A549 treated with RU486 at 1 μM for 4 hours (cell line): Measurements from ENCODE around the gene AQR. TPM values are rescaled to one million over a fixed set of nuclear protein-coding genes. Genes with fewer than 3 reads are reported as not detected.

Experiments
- total RNA-seq: library from RNA; stranded (reverse); fragments of 200-300 nt; extraction: Qiagen RNA extraction; gene quantifications from 5 replicates; pipeline ENCODE4 v1.2.3, GENCODE V29; 2022; ENCODE audit warnings: low read depth

The AQR gene
- 28.2 to 38.5 TPM (median 33.0 TPM) in 5 replicates for total RNA-seq

DNA sequence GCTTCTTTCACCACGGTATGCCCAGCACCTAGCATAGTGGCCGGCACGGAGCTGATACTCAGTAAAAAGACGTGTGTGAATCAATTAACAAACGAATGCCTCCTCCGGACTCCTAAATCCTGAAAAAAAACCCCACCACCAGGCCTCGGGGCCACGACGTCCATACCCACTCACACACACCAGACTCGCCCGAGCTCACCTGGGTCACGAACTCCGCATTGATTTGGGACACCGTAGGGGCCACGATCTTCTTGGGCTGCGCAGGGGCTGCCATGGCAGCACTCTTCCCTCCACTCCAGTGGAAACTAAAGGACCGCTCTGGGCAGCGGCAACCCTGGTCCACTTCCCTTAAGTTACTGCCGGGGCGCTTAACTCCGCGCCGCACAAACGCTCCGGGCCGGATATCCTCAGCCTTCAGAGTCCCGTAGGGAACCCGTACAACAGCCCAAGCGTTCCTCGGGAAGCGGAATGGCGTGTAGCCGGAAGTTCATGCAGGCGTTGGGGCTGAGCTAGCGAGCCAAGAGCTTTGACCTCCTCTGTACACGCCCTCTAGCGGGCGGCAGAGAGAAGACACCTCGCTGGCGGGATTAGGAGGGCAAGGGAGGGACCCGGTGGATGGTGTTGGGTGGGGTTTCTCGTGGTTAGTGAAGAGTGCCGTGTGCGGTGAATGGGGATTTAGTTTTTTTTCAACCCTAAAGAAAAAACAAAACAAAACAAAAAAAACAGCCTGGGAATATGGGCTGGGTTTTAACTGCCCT, at the start of gene AQR:
Gene AQR (minus strand): TSS at position 403 of the 758 bp plus-strand sequence. CDS start 129 bp downstream, at position 274.

GRCh38 chr15:34988027-34988902, 18.7 kb upstream of the AQR start, which contains the start of gene ZNF770:
TSS of gene ZNF770 (minus strand) at chr15:34988287. CDS start at chr15:34983434, 4,853 bp downstream.

Other genes starting within 250 kb of the AQR start
- not detected in 5 replicates for gene GJD2, start 214.7 kb downstream of the AQR start, total RNA-seq
- gene ACTC1, start 174.2 kb downstream of the AQR start, total RNA-seq = 0.14 to 0.48 TPM (median 0.33 TPM) in 5 replicates
- gene ZNF770, start 18.5 kb upstream of the AQR start, total RNA-seq = 6.1 to 17.7 TPM (median 16.8 TPM) in 5 replicates
- gene NANOGP8, start 115.6 kb upstream of the AQR start, total RNA-seq = not detected in 5 replicates